Glomerular endothelial cell (primary cell): ENCODE data around the gene TOR1AIP2. TPM values are rescaled to one million over a fixed set of nuclear protein-coding genes. Genes with fewer than 3 reads are reported as not detected.
"Not testable (repeated sequence)": the region's sequence is repeated elsewhere in the genome, so short reads cannot be mapped to it uniquely, and the experiment has no call there.

Source experiments
- DNase-seq: peaks from one replicate; pipeline ENCODE4 v3.0.0-alpha.2; 2011; ENCODE audit warnings: low read depth, low spot score; ENCODE audit errors: extremely low read depth
- total RNA-seq: library from RNA; depleted of rRNA; stranded (reverse); fragments of >200 nt; gene quantifications from 2 replicates; pipeline ENCODE4 v1.2.3, GENCODE V29; 2015

The TOR1AIP2 gene
- total RNA-seq, 1 donor from 2014 or later = 88.7 TPM

DNA sequence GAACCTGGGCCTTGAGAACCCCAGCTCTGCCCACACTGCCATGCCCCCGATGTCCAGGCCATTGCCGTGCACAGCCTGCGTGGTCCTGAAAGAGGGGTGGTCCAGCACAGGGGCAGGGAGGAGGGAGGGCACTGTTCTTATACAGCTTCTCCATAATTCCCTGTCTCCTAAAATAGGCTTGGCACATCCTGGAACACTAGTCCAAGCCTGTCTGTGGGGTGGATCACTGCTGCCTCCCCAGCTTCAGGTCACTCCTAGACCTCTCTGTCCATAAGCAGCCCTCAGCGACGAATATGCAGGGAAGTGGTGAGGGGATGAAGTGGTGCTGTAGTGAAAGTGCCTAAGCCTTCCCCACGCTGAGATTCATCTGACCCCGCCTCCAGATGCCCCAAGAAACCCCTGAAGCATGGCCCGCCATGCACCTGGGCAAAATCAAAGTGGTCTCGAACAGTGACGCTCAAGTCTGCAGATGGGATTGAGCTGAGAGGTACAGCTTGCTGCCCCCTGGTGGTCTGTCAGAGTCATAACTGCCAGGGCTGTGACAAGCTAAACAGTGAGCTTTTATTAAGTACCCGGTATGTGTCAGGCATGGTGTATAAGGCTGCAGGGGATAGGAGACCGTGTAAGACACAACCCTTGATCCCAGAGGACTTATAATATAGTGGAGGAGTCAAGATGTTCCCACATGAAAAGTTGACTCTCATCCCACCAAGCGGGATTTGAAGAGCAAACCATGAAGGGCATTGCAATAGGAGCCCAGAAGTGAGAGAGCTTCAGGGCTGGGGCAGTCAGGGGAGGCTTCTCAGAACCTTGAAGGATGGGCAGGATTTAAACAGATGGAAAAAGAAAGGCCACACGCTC is 67.9 kb downstream of the TOR1AIP2 start:
- DNase-seq = peak; percentile 52

- DNase-seq = no peak
Measured at GRCh38 chr1:179808503-179808902, 69.1 kb downstream of the TOR1AIP2 start.

- no peak for DNase-seq
Measured at GRCh38 chr1:179807691-179808485, 69.7 kb downstream of the TOR1AIP2 start.

GRCh38 chr1:179807291-179807690 is 70.3 kb downstream of the TOR1AIP2 start:
- no peak for DNase-seq

DNA sequence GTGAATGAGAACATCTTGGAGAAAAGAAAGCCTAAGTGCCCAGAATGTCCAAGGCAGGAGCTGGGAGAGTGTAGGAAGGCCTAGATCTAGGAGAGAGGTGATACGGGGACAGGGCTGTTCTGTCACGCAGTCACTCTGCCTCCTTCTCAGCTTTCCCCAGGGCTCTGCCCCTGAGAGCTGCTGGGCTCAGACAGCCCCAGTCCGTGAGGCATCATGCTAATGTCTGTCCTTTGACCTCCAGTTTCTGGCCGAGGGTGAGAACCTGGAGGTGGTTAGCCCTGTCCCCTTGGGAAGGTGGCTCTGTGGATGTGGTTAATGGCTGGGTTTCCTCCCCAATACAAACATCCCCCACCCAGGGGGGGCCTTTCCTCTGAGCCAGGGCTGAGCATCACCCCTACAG is 71.3 kb downstream of the TOR1AIP2 start:
- no peak for DNase-seq

DNA sequence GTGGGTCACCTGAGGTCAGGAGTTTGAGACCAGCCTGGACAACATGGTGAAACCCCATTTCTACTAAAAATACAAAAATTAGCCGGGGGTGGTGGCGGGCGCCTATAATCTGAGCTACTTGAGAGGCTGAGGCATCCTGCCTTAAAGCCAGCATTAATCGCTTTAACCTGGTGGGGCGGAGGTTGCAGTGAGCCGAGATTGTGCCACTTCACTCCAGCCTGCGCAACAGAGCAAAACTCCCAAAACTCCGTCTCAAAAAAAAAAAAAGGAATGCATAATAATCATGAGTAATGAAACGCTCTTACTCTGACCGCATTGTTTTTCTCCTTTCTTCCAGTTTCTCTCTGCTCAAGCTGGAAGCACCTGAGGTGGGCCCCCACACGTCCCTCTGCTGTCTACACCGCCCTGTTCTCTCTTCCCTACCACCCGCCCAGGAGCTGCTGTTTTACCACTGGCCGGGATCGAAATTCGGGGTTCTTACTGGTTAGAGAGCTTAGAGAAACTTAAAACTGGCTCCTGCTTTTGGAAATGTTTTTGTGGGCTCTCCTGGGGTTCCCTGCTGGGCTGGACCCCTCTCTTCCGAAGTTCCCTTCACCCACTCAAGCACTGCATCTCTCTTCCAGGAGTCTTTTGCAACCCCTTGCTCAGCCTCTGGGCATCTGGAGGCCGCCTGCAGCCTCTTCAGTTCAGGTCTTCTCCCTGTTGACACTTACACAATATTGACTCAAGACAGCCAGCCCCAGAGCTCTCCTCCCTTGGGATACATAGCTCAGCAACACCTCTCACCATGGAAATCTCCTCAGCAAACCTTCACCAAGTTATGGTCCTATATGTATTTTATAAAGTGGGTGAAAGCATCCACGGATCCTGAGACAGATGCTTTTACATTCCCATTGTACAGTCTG is 72.1 kb downstream of the TOR1AIP2 start:
- DNase-seq = no peak

GRCh38 chr1:179804417-179804816 is 73.2 kb downstream of the TOR1AIP2 start:
- not testable (repeated sequence) for DNase-seq

GRCh38 chr1:179803918-179804317 is 73.7 kb downstream of the TOR1AIP2 start:
- DNase-seq = no peak

GRCh38 chr1:179803104-179803503 is 74.5 kb downstream of the TOR1AIP2 start:
- DNase-seq = no peak

GRCh38 chr1:179800481-179800880 is 77.1 kb downstream of the TOR1AIP2 start:
- no peak for DNase-seq

- no peak for DNase-seq
Measured at GRCh38 chr1:179798864-179799516, 78.6 kb downstream of the TOR1AIP2 start.

DNA sequence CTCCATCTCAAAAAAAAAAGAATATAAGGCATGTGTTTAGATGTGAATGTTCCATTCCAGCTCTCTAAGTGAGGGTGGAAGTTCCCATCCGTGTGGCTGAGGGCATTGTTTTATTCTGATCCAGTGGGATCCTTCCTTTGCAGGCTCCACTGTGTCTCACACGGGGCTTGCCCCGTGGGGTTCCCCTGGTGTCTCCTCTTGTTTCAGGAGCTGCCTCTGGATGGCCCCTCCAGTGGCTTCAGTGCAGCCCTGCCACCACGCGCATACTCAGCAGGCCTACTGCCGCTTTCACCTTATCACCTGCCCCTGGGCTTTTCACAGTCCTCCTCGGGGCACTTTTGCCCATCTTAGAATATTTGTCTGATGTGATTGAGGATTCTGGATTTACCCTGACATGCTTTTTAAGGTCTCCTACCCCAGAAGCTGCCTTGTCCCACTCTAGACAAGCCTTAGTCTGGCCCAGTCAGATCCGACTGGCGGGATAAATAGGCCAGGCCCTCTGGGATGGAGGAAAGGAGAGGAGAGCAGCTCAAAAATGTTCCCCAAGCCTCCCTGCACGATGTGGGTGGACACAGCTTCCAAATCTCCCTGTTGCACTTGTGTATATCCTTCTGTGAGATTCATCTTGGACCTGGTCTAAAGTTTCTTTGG is 79.3 kb downstream of the TOR1AIP2 start:
- DNase-seq = no peak

DNA sequence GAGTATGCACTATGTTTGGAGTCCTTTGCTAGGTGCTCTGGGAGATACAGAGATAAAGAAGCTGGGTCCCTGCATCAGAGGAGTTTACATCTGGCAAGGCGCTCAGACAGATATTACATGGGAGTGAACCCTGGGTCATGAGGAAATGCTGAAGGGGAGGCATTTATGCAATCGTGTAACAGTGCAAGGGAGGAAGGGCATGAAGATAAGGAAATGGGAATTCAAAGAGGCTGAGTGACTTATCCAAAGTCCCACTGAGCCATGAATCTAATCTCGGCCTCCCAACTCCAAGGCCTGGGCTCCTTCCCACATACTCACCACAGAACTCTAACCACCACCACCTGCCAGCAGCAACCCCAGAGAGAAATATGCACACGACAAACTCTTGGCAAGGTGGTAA is 82.9 kb downstream of the TOR1AIP2 start:
- no peak for DNase-seq

GRCh38 chr1:179794146-179794545 is 83.5 kb downstream of the TOR1AIP2 start:
- DNase-seq = no peak

DNA sequence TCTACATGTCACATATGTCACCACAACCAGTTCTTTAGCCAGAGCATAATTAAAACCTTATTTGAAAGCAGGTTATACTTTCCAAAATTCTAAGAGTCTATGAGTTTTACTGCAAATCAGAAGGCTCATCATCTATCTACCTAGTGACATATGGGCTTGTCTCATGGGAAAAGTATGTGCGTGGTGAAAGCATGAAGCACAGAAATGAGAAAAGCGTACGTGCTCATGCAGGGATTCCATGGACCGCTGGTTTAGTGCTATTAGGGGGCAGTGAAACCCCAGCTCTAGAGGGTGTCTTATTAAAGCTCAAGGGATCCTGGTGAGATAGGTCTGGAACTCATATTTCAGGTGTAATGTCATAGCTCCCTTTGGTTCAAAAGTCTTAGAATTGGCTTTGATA is 84.3 kb downstream of the TOR1AIP2 start:
- no peak for DNase-seq

Other genes with a start within 250 kb of the TOR1AIP2 start
- 0.44 and 1.5 TPM in 2 replicates for gene FAM163A, start 134.5 kb downstream of the TOR1AIP2 start, total RNA-seq
- gene TOR1AIP1, start 4.5 kb upstream of the TOR1AIP2 start, total RNA-seq = 29.7 and 35.7 TPM in 2 replicates
- gene CEP350, start 77.0 kb upstream of the TOR1AIP2 start, total RNA-seq = 22.1 and 45.1 TPM in 2 replicates